COLO668 (cell line): ENCODE measurements around the gene ABCB1.
A peak's percentile ranks its signal among the peaks of the same experiment; 100 is the strongest.
"Not testable (repeated sequence)": the region's sequence is repeated elsewhere in the genome, so short reads cannot be mapped to it uniquely, and the experiment has no call there.

Experiments used
- DNase-seq: peaks from one replicate; lab custom pipeline; 2025; ENCODE audit not compliant: unreplicated experiment; lab: John Stamatoyannopoulos, UW

ABCB1 gene

GRCh38 chr7:87474533-87475358 is 125.9 kb downstream of the ABCB1 start:
- no peak for DNase-seq

DNA sequence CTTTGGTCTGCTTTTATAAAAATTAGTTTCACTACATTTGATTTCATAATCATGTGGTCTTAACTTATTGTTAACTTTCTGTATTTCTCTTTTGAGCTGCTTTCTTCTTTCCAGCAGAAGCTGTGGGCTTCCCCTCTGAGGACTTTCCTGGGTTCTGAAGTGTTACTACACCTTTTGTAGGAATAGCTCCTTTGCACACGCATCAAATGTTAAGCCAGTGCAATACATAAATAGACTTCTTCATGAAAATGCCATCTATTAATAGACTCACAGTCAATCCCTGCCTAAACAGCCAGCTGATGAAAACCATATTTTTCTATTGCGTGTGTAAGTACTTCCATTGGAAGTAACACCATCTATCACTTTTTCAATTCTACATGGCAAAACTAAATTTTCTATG is 126.7 kb downstream of the ABCB1 start:
- no peak for DNase-seq

DNA sequence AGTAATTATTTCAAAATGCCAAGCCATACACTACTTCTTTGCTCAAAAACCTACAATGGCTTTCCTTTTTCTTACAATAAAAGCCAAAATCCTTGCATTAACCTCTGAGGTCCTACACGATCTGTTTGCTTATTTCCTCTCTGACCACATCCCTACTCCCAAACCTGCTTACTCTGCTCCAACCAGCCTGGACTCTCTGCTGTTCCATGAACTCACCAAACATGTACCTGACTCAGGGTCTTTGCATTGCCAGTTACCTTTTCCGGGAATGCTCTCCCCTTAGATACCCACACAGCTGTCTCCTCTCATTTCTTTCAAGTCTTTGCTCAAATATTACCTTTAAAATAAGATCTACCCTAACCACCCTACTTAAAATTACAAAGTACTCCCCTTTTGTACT is 127.5 kb downstream of the ABCB1 start:
- DNase-seq: no peak

DNA sequence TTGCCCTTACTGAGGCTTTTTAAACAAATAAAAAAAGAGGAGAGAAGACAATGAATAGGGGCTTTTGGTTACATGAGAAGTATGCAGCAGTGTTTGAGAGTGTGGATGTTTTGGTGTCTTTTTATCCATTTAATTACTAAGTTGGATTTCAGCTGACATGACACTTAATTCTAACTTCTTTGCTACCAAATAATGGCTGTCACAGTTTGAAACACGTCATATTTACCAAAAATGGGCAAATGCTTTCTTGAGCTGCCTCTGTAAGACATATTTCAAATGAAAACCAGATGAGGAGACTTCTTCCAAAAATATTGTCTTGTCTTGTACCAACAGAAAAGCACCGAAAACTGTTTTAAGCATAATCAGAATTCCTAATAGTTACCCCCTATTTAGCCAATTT is 129.2 kb downstream of the ABCB1 start:
- no peak for DNase-seq

GRCh38 chr7:87469204-87469603 is 131.5 kb downstream of the ABCB1 start:
- DNase-seq: not testable (repeated sequence)

- DNase-seq: not testable (repeated sequence)
These were observed 135.2 kb downstream of the ABCB1 start for GRCh38 chr7:87465534-87465880.

DNA sequence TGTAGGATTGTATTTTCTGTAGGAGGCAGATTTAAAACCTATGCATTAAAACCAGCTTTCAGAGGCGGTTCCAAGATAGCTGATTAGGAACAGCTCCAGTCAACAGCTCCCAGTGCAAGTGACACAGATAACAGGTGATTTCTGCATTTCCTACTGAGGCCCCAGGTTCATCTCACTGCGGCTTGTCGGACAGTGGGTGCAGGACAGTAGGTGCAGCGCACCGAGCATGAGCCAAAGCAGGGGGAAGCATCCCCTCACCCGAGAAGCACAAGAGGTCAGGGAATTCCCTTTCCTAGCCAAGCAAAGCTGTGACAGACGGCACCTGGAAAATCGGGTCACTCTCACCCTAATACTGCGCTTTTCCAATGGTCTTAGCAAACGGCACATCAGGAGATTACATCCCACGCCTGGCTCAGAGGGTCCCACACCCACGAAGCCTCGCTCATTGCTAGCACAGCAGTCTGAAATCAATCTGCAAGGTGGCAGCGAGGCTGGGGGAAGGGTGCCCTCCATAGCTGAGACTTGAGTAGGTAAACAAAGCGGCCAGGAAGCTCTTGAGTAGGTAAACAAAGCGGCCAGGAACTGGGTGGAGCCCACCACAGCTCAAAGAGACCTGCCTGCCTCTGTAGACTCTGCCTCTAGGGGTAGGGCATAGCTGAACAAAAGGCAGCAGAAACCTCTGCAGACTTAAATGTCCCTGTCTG is 135.7 kb downstream of the ABCB1 start:
- peak; percentile 65 for DNase-seq

DNA sequence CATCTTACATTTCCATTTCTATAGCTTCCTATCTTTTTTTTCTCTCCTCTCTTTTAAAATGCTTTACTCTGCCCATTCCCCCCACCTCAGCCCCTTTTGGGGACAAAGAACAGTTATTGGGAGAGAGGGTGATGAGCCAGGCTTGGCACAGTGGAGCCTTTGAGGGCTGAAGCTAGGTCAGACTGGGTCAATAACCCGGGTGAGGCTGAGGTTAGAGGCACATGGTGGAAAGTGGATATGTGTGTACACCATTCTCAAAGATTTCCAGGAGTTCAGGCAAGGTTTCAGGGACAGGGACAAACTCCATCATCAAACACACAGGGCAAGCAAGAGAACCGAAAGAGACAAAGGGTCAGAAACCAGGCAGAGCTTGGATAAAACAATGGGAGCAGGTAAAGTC is 136.7 kb downstream of the ABCB1 start:
- DNase-seq: no peak

- not testable (repeated sequence) for DNase-seq
These were observed 140.2 kb downstream of the ABCB1 start for GRCh38 chr7:87460444-87460843.

GRCh38 chr7:87459941-87460340 is 140.7 kb downstream of the ABCB1 start:
- DNase-seq: no peak

DNA sequence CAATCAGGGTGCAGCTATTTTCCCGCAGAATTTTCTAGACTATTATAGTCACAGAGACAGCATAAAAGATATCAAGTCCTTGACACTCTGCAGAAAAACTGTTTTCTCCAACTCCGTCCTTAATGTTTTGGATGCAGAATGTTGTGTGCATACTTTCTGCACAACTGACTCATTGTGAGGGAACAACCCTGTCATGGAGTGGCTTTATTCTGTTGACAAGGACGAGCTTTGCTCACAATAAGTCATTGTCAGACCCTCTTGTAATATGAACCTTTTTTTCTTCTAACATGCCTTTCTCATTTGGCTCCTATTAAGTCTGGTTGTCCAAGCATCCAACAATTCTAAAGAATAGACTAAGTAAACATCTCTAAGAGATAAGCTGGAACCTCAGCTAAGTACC is 142.5 kb downstream of the ABCB1 start:
- DNase-seq: no peak

DNA sequence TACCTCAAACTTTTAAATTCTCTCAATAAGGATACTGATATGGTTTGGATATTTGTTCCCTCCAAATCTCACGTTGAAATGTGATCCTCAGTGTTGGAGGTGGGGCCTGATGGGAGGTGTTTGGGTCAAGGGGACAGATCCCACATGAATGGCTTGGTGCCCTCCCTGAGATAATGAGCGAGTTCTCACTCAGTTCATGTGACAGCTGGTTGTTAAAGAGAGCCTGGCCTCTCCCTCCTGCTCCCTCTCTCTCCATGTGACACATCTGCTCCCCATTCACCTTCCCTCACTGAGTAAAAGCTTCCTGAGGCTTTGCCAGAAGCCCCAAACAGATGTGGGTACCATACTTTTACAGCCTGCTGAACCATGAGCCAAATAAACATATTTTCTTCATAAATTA is 144.4 kb downstream of the ABCB1 start:
- no peak for DNase-seq
